Measurements from ENCODE around the gene SLC66A1.

SLC66A1 gene

GRCh38 chr1:19332832-19333231 is 20.7 kb downstream of the SLC66A1 start:
- H2AFZ ChIP-seq (ENCODE audit: low read length): no peak overlapping the region
- no peak overlapping the region for H3K4me2 ChIP-seq (ENCODE audit: low read depth, low read length)
- no peak overlapping the region for H3K9ac ChIP-seq (ENCODE audit: low read length)
- no peaks in the 10 kb centered on the region for H3K4me1 ChIP-seq (ENCODE audit: low read length)
- H3K9me3 ChIP-seq (replicated peaks; ENCODE audit: insufficient read depth, low read length): no peaks in the 10 kb centered on the region
- no peaks in the 10 kb centered on the region for H3K79me2 ChIP-seq (ENCODE audit: low read length)
- H3K9me2 ChIP-seq (replicated peaks; ENCODE audit: insufficient read depth, low read length): no peaks in the 10 kb centered on the region
- H4K20me1 ChIP-seq (ENCODE audit: insufficient read depth, low read length): no peaks in the 10 kb centered on the region
- no peaks in the 10 kb centered on the region for H3K36me3 ChIP-seq (replicated peaks; ENCODE audit: insufficient read depth, low read length)
- no peak overlapping the region for H3K27ac ChIP-seq (ENCODE audit: low read length)
- H3K4me3 ChIP-seq (ENCODE audit: low read length): no peak overlapping the region
- TF ChIP-seq EZH2 (optimal IDR thresholded peaks at IDR 0.05; ENCODE audit: low read depth, low read length) (no peak), EZH2phosphoT487 (IDR thresholded peaks at IDR 0.05; ENCODE audit: low read length) (no peak), CTCF (IDR thresholded peaks at IDR 0.05; ENCODE audit: low read length) (no peak)
- DNase-seq: no peak
- H3K27me3 ChIP-seq (replicated peaks; ENCODE audit: insufficient read depth, low read length): no peaks in the 10 kb centered on the region
- H3F3A ChIP-seq (ENCODE audit: insufficient read depth, low read length): no peaks in the 10 kb centered on the region

GRCh38 chr1:19333587-19334354 is 21.6 kb downstream of the SLC66A1 start:
- Histone ChIP-seq H3K36me3 (replicated peaks; ENCODE audit: insufficient read depth, low read length) (no peaks in the 10 kb centered on the region), H3K9ac (ENCODE audit: low read length) (no peak overlapping the region), H2AFZ (ENCODE audit: low read length) (no peak overlapping the region), H3K4me2 (ENCODE audit: low read depth, low read length) (no peak overlapping the region), H3K9me2 (replicated peaks; ENCODE audit: insufficient read depth, low read length) (no peaks in the 10 kb centered on the region), H3K79me2 (ENCODE audit: low read length) (no peaks in the 10 kb centered on the region), H3F3A (ENCODE audit: insufficient read depth, low read length) (no peaks in the 10 kb centered on the region), H3K4me1 (ENCODE audit: low read length) (no peaks in the 10 kb centered on the region), H3K4me3 (ENCODE audit: low read length) (no peak overlapping the region), H3K27ac (ENCODE audit: low read length) (no peak overlapping the region), H4K20me1 (ENCODE audit: insufficient read depth, low read length) (no peaks in the 10 kb centered on the region), H3K27me3 (replicated peaks; ENCODE audit: insufficient read depth, low read length) (no peaks in the 10 kb centered on the region), H3K9me3 (replicated peaks; ENCODE audit: insufficient read depth, low read length) (no peaks in the 10 kb centered on the region)
- no peak for DNase-seq
- no peak for TF ChIP-seq CTCF (IDR thresholded peaks at IDR 0.05; ENCODE audit: low read length)
- TF ChIP-seq EZH2 (optimal IDR thresholded peaks at IDR 0.05; ENCODE audit: low read depth, low read length): no peak
- TF ChIP-seq EZH2phosphoT487 (IDR thresholded peaks at IDR 0.05; ENCODE audit: low read length): no peak

GRCh38 chr1:19336543-19336942 is 24.4 kb downstream of the SLC66A1 start:
- TF ChIP-seq CTCF (IDR thresholded peaks at IDR 0.05; ENCODE audit: low read length) (no peak), EZH2 (optimal IDR thresholded peaks at IDR 0.05; ENCODE audit: low read depth, low read length) (no peak), EZH2phosphoT487 (IDR thresholded peaks at IDR 0.05; ENCODE audit: low read length) (no peak)
- H3K27me3 ChIP-seq (replicated peaks; ENCODE audit: insufficient read depth, low read length): no peaks in the 10 kb centered on the region
- H2AFZ ChIP-seq (ENCODE audit: low read length): no peak overlapping the region
- no peak overlapping the region for H3K9ac ChIP-seq (ENCODE audit: low read length)
- H3K4me1 ChIP-seq (ENCODE audit: low read length): no peaks in the 10 kb centered on the region
- H3K9me2 ChIP-seq (replicated peaks; ENCODE audit: insufficient read depth, low read length): no peaks in the 10 kb centered on the region
- H3K9me3 ChIP-seq (replicated peaks; ENCODE audit: insufficient read depth, low read length): no peaks in the 10 kb centered on the region
- no peaks in the 10 kb centered on the region for H4K20me1 ChIP-seq (ENCODE audit: insufficient read depth, low read length)
- no peak overlapping the region for H3K4me2 ChIP-seq (ENCODE audit: low read depth, low read length)
- no peaks in the 10 kb centered on the region for H3K79me2 ChIP-seq (ENCODE audit: low read length)
- H3F3A ChIP-seq (ENCODE audit: insufficient read depth, low read length): no peaks in the 10 kb centered on the region
- no peaks in the 10 kb centered on the region for H3K36me3 ChIP-seq (replicated peaks; ENCODE audit: insufficient read depth, low read length)
- H3K4me3 ChIP-seq (ENCODE audit: low read length): no peak overlapping the region
- no peak overlapping the region for H3K27ac ChIP-seq (ENCODE audit: low read length)
- no peak for DNase-seq

Measured in MM.1S (cell line).